Measurements from ENCODE around the gene PHLDB1. TPM values are rescaled to one million over a fixed set of nuclear protein-coding genes. Genes with fewer than 3 reads are reported as not detected.

PHLDB1 gene
- total and polyA plus RNA-seq, 3 donors from 2014 or later: 51.1 to 102 (median 95.9) TPM

DNA sequence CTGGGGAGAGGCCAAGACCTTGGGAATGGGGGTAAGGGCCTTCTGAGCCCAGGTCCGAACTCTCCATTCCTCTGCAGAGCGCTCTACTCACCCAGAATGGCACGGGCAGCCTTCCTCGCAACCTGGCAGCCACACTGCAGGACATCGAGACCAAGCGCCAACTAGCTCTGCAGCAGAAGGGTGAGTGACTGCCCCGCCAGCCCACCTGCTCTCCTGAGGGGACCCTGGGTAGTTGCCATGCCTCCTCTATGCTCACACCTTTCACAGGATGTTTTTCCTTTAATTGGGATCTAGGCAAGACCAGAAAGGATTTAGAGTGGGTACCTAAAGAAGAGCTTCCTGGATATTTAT lies 36.6 kb downstream of the PHLDB1 start:
- Histone ChIP-seq H3K36me3 (ENCODE audit: low read depth, missing control alignments) (no peaks in the 10 kb centered on the region), H3K27me3 (no peaks in the 10 kb centered on the region), H3K27ac (no peak overlapping the region), H3K4me3 (no peak overlapping the region), H3K4me1 (peaks cover 9% of the 10 kb centered on the region), H3K9me3 (no peaks in the 10 kb centered on the region)
- TF ChIP-seq POLR2A (IDR thresholded peaks at IDR 0.05): no peak
- TF ChIP-seq CTCF (IDR thresholded peaks at IDR 0.05): no peak
- DNase-seq: no peak
- intact Hi-C loops (cut with DNase I; ENCODE audit: low total_unique reads): no loop called here
- WGBS, 2 donors: 84 to 90% methylated on average over 7 of the region's 7 CpGs

GRCh38 chr11:118644496-118644895 lies 37.1 kb downstream of the PHLDB1 start:
- Histone ChIP-seq H3K4me1 (peaks cover 9% of the 10 kb centered on the region), H3K27ac (no peak overlapping the region), H3K36me3 (ENCODE audit: low read depth, missing control alignments) (no peaks in the 10 kb centered on the region), H3K4me3 (no peak overlapping the region), H3K27me3 (no peaks in the 10 kb centered on the region), H3K9me3 (no peaks in the 10 kb centered on the region)
- intact Hi-C loops (cut with DNase I; ENCODE audit: low total_unique reads): no loop called here
- 85 to 94% methylated on average over 10 of the region's 10 CpGs for WGBS, 2 donors
- DNase-seq: no peak
- TF ChIP-seq POLR2A (IDR thresholded peaks at IDR 0.05): no peak
- TF ChIP-seq CTCF (IDR thresholded peaks at IDR 0.05): no peak

- no peaks in the 10 kb centered on the region for H3K27me3 ChIP-seq
- intact Hi-C loops (cut with DNase I; ENCODE audit: low total_unique reads): no loop called here
- no peak for TF ChIP-seq POLR2A (IDR thresholded peaks at IDR 0.05)
- no peak for TF ChIP-seq CTCF (IDR thresholded peaks at IDR 0.05)
- peaks cover 9% of the 10 kb centered on the region for H3K4me1 ChIP-seq
- no peak overlapping the region for H3K4me3 ChIP-seq
- 91 to 95% methylated on average over 21 to 24 of the region's 24 CpGs for WGBS, 2 donors
- no peak overlapping the region for H3K27ac ChIP-seq
- no peaks in the 10 kb centered on the region for H3K9me3 ChIP-seq
- no peak for DNase-seq
- no peaks in the 10 kb centered on the region for H3K36me3 ChIP-seq (ENCODE audit: low read depth, missing control alignments)
These were observed 37.8 kb downstream of the PHLDB1 start for GRCh38 chr11:118645066-118645715.

- H3K4me1 ChIP-seq: peaks cover 9% of the 10 kb centered on the region
- H3K27ac ChIP-seq: no peak overlapping the region
- no peak for TF ChIP-seq POLR2A (IDR thresholded peaks at IDR 0.05)
- no peak for TF ChIP-seq CTCF (IDR thresholded peaks at IDR 0.05)
- H3K36me3 ChIP-seq (ENCODE audit: low read depth, missing control alignments): no peaks in the 10 kb centered on the region
- no peak for DNase-seq
- intact Hi-C loops (cut with DNase I; ENCODE audit: low total_unique reads): no loop called here
- H3K9me3 ChIP-seq: no peaks in the 10 kb centered on the region
- 76 to 82% methylated on average over 3 of the region's 3 CpGs for WGBS, 2 donors
- no peak overlapping the region for H3K4me3 ChIP-seq
- no peaks in the 10 kb centered on the region for H3K27me3 ChIP-seq
These were observed 39.0 kb downstream of the PHLDB1 start for GRCh38 chr11:118646393-118646792.

- 85 to 87% methylated on average over 5 of the region's 5 CpGs for WGBS, 2 donors
These were observed 40.9 kb downstream of the PHLDB1 start for GRCh38 chr11:118648291-118648690.

More at GRCh38 chr11:118648291-118648690, 40.9 kb downstream of the PHLDB1 start:
- H3K36me3 ChIP-seq (ENCODE audit: low read depth, missing control alignments): no peaks in the 10 kb centered on the region
- H3K27ac ChIP-seq: no peak overlapping the region
- no peaks in the 10 kb centered on the region for H3K27me3 ChIP-seq
- no peak overlapping the region for H3K4me3 ChIP-seq
- peaks cover 6% of the 10 kb centered on the region for H3K4me1 ChIP-seq
- DNase-seq: no peak
- intact Hi-C loops (cut with DNase I; ENCODE audit: low total_unique reads): no loop called here
- no peaks in the 10 kb centered on the region for H3K9me3 ChIP-seq
- TF ChIP-seq POLR2A (IDR thresholded peaks at IDR 0.05): no peak
- TF ChIP-seq CTCF (IDR thresholded peaks at IDR 0.05): no peak
